HL-60/S4 treated with retinoic acid at 250 ng/mL for 4 days and 3 days (cell line): ENCODE data around the gene EIF1AD.
"Not testable (repeated sequence)": the region's sequence is repeated elsewhere in the genome, so short reads cannot be mapped to it uniquely, and the experiment has no call there.

ENCODE experiments used
- in situ Hi-C: fragments of 300-500 bp; cut with MboI; formaldehyde crosslinking; loops from 2 replicates; pipeline ENCODE4 v1.7.0; 2022; ENCODE audit warnings: low sequenced_read_pairs

The EIF1AD gene

GRCh38 chr11:65976216-65977176 lies 25.5 kb downstream of the EIF1AD start:
- in situ Hi-C loops: loop anchor here (25.0 kb wide), 1 partner anchor 264 kb away; the partner anchor contains the start of genes KAT5 and RNASEH2C

GRCh38 chr11:65975771-65976170 lies 26.2 kb downstream of the EIF1AD start:
- in situ Hi-C loops: loop anchor here (25.0 kb wide), 1 partner anchor 263 kb away; the partner anchor contains the start of genes KAT5 and RNASEH2C

GRCh38 chr11:65973439-65974110 lies 28.4 kb downstream of the EIF1AD start:
- in situ Hi-C loops: no loop called here

- in situ Hi-C loops: no loop called here
Measured at GRCh38 chr11:65972116-65972515, 29.8 kb downstream of the EIF1AD start.

- in situ Hi-C loops: no loop called here
Measured at GRCh38 chr11:65968600-65969482, 33.1 kb downstream of the EIF1AD start.

- in situ Hi-C loops: no loop called here
Measured at GRCh38 chr11:65967329-65967934, 34.5 kb downstream of the EIF1AD start.

- in situ Hi-C loops: no loop called here
Measured at GRCh38 chr11:65965986-65966762, 35.8 kb downstream of the EIF1AD start.

GRCh38 chr11:65964906-65965305 lies 37.1 kb downstream of the EIF1AD start:
- in situ Hi-C loops: no loop called here

- in situ Hi-C loops: no loop called here
Measured at GRCh38 chr11:65962141-65962564, 39.8 kb downstream of the EIF1AD start.

- in situ Hi-C loops: no loop called here
Measured at GRCh38 chr11:65961267-65962140, 40.5 kb downstream of the EIF1AD start, which contains the start of gene SART1. Gene SART1, plus strand, starts transcription at chr11:65961734. Its CDS starts 47 bp downstream, at chr11:65961781.

- in situ Hi-C loops: no loop called here
Measured at GRCh38 chr11:65960824-65961266, 41.1 kb downstream of the EIF1AD start.

- in situ Hi-C loops: no loop called here
Measured at GRCh38 chr11:65958774-65959420, 43.1 kb downstream of the EIF1AD start.

- in situ Hi-C loops: no loop called here
Measured at GRCh38 chr11:65958291-65958690, 43.7 kb downstream of the EIF1AD start.

- in situ Hi-C loops: no loop called here
Measured at GRCh38 chr11:65954771-65955170, 47.2 kb downstream of the EIF1AD start.

- in situ Hi-C loops: no loop called here
Measured at GRCh38 chr11:65953471-65953870, 48.5 kb downstream of the EIF1AD start.

- in situ Hi-C loops: no loop called here
Measured at GRCh38 chr11:65952052-65952521, 49.9 kb downstream of the EIF1AD start.

GRCh38 chr11:65951641-65952040 lies 50.3 kb downstream of the EIF1AD start:
- in situ Hi-C loops: not testable (repeated sequence)

- in situ Hi-C loops: not testable (repeated sequence)
Measured at GRCh38 chr11:65950711-65951110, 51.2 kb downstream of the EIF1AD start.
